ENCODE measurements around the gene KRT33B. TPM values are rescaled to one million over a fixed set of nuclear protein-coding genes. Genes with fewer than 3 reads are reported as not detected.

KRT33B gene
- total and polyA plus RNA-seq, 7 experiments from 2014 or later, result not detected

DNA sequence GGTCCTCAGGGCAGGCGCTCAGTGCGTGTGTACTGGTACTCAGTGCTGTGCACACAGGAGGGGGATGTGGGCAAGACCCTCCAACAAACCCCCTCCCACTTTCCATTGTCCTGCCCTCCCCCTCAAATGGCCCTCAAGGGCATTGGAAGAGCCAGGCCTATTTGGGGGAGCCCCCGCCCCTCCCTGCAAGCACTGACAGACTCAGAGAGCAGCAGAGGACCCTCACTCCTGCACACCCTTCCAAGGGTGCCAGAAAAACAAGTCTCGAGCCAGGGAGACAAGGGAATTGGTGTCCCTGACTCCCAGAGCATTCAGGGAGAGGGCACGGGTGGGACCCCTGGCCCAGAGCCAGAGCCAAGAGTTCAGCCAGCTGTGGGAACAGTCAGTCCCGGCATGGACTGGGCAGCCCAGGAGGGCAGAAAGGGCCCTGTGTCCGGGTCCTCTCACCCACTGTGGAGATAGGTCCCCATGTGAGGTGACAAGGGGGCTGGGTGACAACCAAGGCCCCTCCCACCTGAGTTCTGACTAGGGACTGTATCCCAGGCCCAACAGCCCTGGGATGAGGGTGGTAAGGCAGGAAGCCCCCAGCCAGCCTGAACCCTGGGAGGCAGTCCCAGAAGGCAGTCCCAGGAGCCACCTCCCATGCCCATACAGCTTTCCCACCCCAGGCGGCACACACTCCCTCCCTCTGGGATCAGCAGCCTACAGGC, 42.0 kb downstream of the KRT33B start:
- Mint-ChIP-seq H3K4me3 (peak overlapping the region in 3 of 10 donors; percentile 29 to 62 (median 60)), H3K9me3 (no peaks in the 10 kb centered on the region), H3K36me3 (no peaks in the 10 kb centered on the region), H3K4me1 (peaks cover 11 to 54% (median 44%) of the 10 kb centered on the region in 7 donors), H3K27me3 (no peaks in the 10 kb centered on the region), H3K27ac (peak overlapping the region in 2 of 9 donors; percentile 63 to 91)
- ChIA-PET CTCF (no interaction called here), POLR2A (interaction anchor here (0.7 to 0.9 kb wide), 2 partner anchors 11 to 14 kb away, joined by 3 to 4 read pairs; no protein-coding TSS in a partner anchor)
- Histone ChIP-seq H3K4me1 (ENCODE audit: control insufficient read depth in 2 of 2, insufficient read depth in 2 of 2, low read length in 2 of 2) (peaks cover 27 to 38% of the 10 kb centered on the region in 2 donors), H3K27me3 (ENCODE audit: control insufficient read depth in 2 of 2, insufficient read depth in 2 of 2, low read length in 2 of 2) (no peaks in the 10 kb centered on the region), H3K4me3 (ENCODE audit: low read length) (no peak overlapping the region), H3K27ac (ENCODE audit: low read depth, low read length) (no peak overlapping the region), H3K9me3 (ENCODE audit: control insufficient read depth in 2 of 3, low read length in 3 of 3) (no peaks in the 10 kb centered on the region), H3K36me3 (ENCODE audit: control insufficient read depth in 2 of 3, insufficient read depth in 3 of 3, low read length in 3 of 3) (no peaks in the 10 kb centered on the region)
- intact Hi-C loops (cut with micrococcal nuclease), result no loop called here
- no peak for DNase-seq
- ATAC-seq, result no peak

DNA sequence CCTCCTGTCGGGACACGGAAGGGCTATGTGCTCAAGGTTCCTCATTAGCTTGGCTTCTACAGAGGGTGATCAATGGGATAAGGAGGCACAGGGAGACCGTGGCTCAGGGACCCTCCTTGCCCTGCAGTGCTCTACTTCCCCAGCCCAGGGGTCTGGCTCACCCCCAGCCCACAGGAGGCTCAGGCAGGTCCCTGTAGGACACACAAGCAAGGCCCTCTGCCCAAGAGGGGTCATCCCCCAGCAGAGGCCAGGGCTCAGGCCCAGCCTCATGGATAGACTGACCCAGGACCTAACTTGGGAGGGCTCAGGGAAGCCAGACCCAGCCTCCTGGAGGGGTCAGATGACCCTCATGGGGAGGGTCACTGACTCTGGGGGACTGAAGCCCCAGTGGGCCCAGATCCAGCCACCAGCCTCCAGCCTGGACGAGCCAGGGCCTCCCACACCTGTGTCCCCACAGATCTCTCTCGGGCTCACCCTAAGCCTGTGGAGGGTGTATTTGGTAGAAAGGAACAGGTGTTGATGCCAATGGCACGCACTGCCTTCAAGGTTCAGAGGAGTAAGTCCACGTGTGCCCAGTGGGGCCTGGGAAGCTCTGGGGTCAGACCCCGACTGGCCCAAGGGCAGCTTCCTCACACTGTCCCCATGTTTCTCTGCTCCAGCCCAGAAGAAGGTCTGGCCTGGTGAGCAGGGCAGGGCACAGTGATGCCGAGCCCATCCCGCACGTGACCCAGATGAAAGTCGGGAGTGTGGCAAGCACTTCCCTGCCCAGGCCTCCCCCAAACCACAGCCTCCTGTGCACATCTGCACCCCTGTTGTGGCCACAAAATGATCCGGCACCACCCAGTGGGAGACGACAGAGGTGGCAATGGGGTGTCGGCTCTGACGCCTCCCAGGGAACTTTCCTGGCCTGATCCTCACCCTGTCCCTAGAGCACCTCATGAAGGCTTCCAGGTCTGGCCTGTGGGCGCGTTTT, 43.2 kb downstream of the KRT33B start:
- Mint-ChIP-seq H3K4me1 (peaks cover 11 to 61% (median 53%) of the 10 kb centered on the region in 7 donors), H3K27me3 (no peaks in the 10 kb centered on the region), H3K9me3 (no peaks in the 10 kb centered on the region), H3K27ac (peak overlapping the region in 8 of 9 donors; percentile 18 to 91 (median 56)), H3K4me3 (peak overlapping the region in 6 of 10 donors; percentile 42 to 70 (median 56)), H3K36me3 (no peaks in the 10 kb centered on the region)
- ChIA-PET POLR2A (no interaction called here), CTCF (no interaction called here)
- ATAC-seq (peak; percentile 60), DNase-seq (peak in 2 of 9 donors; percentile 15 to 43)
- peaks cover 34 to 48% of the 10 kb centered on the region in 2 donors for H3K4me1 ChIP-seq (ENCODE audit: control insufficient read depth in 2 of 2, insufficient read depth in 2 of 2, low read length in 2 of 2)
- H3K27me3 ChIP-seq (ENCODE audit: control insufficient read depth in 2 of 2, insufficient read depth in 2 of 2, low read length in 2 of 2), result no peaks in the 10 kb centered on the region
- intact Hi-C loops (cut with micrococcal nuclease), result no loop called here
- H3K36me3 ChIP-seq (ENCODE audit: control insufficient read depth in 2 of 3, insufficient read depth in 3 of 3, low read length in 3 of 3), result no peaks in the 10 kb centered on the region
- no peaks in the 10 kb centered on the region for H3K9me3 ChIP-seq (ENCODE audit: control insufficient read depth in 2 of 3, low read length in 3 of 3)
- no peak overlapping the region for H3K4me3 ChIP-seq (ENCODE audit: low read length)
- H3K27ac ChIP-seq (ENCODE audit: low read depth, low read length), result no peak overlapping the region

DNA sequence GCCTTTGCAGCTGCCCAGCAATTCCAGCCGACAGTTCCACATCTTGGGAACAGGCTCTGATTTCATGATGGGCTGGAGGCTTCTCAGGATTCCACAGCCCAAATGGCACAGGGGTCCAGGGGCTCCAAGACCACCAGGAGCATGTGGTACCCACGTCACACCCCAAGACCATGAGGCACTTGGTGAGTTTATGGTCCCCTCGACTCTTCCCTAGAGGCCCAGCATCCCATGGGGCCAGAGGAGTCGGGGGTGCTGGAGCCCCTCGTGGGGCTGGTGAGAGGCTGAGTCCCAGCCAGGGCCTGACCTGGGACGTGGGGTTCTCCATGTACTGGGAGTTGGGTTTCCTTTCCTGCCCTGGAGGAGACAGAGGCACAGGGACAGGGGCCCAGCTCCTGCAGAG, 44.0 kb downstream of the KRT33B start:
- peaks cover 0 to 2% (median 0%) of the 10 kb centered on the region in 5 donors for H3K36me3 Mint-ChIP-seq
- DNase-seq, result no peak
- no peak overlapping the region for H3K4me3 Mint-ChIP-seq
- Histone ChIP-seq H3K4me1 (ENCODE audit: control insufficient read depth in 2 of 2, insufficient read depth in 2 of 2, low read length in 2 of 2) (peaks cover 34 to 48% of the 10 kb centered on the region in 2 donors), H3K36me3 (ENCODE audit: control insufficient read depth in 2 of 3, insufficient read depth in 3 of 3, low read length in 3 of 3) (no peaks in the 10 kb centered on the region), H3K4me3 (ENCODE audit: low read length) (no peak overlapping the region), H3K9me3 (ENCODE audit: control insufficient read depth in 2 of 3, low read length in 3 of 3) (no peaks in the 10 kb centered on the region), H3K27ac (ENCODE audit: low read depth, low read length) (no peak overlapping the region), H3K27me3 (ENCODE audit: control insufficient read depth in 2 of 2, insufficient read depth in 2 of 2, low read length in 2 of 2) (no peaks in the 10 kb centered on the region)
- H3K27ac Mint-ChIP-seq, result peak overlapping the region in 4 of 9 donors; percentile 17 to 65 (median 38)
- no peaks in the 10 kb centered on the region for H3K27me3 Mint-ChIP-seq
- ChIA-PET CTCF (no interaction called here), POLR2A (no interaction called here)
- no peak for ATAC-seq
- intact Hi-C loops (cut with micrococcal nuclease), result no loop called here
- H3K4me1 Mint-ChIP-seq, result peaks cover 11 to 70% (median 57%) of the 10 kb centered on the region in 7 donors
- H3K9me3 Mint-ChIP-seq, result peaks cover 0 to 3% (median 1%) of the 10 kb centered on the region in 11 donors

DNA sequence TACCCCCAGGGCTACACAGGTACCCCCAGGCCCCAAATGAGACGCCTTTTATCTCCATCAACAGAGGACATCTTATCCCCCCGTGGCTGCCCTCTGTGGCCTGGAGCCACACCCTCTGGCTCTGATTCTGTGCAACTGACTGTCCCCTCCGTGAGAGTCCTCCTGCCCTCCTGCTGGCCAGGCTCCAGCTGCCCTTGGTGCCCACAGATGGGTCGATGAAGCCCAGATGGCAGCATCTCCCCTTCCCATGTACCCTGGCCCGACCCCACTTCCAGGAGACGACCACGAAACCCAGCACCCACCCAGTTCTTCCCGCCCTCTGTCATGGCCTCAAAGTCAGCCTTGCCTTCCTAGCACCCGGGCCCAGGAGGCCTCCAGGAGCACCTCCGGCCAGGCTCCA, 44.5 kb downstream of the KRT33B start:
- ATAC-seq (no peak), DNase-seq (no peak)
- H3K27ac Mint-ChIP-seq, result peak overlapping the region in 2 of 9 donors; percentile 64 to 70
- Histone ChIP-seq H3K9me3 (ENCODE audit: control insufficient read depth in 2 of 3, low read length in 3 of 3) (no peaks in the 10 kb centered on the region), H3K27ac (ENCODE audit: low read depth, low read length) (no peak overlapping the region), H3K36me3 (ENCODE audit: control insufficient read depth in 2 of 3, insufficient read depth in 3 of 3, low read length in 3 of 3) (no peaks in the 10 kb centered on the region), H3K4me1 (ENCODE audit: control insufficient read depth in 2 of 2, insufficient read depth in 2 of 2, low read length in 2 of 2) (peaks cover 34 to 48% of the 10 kb centered on the region in 2 donors), H3K27me3 (ENCODE audit: control insufficient read depth in 2 of 2, insufficient read depth in 2 of 2, low read length in 2 of 2) (no peaks in the 10 kb centered on the region), H3K4me3 (ENCODE audit: low read length) (no peak overlapping the region)
- CTCF ChIA-PET, result no interaction called here
- POLR2A ChIA-PET, result no interaction called here
- peaks cover 0 to 7% (median 4%) of the 10 kb centered on the region in 11 donors for H3K9me3 Mint-ChIP-seq
- peaks cover 11 to 72% (median 57%) of the 10 kb centered on the region in 7 donors for H3K4me1 Mint-ChIP-seq
- H3K4me3 Mint-ChIP-seq, result peak overlapping the region in 1 of 10 donors; percentile 18
- H3K36me3 Mint-ChIP-seq, result peaks cover 0 to 4% (median 0%) of the 10 kb centered on the region in 5 donors
- intact Hi-C loops (cut with micrococcal nuclease), result no loop called here
- H3K27me3 Mint-ChIP-seq, result no peaks in the 10 kb centered on the region

DNA sequence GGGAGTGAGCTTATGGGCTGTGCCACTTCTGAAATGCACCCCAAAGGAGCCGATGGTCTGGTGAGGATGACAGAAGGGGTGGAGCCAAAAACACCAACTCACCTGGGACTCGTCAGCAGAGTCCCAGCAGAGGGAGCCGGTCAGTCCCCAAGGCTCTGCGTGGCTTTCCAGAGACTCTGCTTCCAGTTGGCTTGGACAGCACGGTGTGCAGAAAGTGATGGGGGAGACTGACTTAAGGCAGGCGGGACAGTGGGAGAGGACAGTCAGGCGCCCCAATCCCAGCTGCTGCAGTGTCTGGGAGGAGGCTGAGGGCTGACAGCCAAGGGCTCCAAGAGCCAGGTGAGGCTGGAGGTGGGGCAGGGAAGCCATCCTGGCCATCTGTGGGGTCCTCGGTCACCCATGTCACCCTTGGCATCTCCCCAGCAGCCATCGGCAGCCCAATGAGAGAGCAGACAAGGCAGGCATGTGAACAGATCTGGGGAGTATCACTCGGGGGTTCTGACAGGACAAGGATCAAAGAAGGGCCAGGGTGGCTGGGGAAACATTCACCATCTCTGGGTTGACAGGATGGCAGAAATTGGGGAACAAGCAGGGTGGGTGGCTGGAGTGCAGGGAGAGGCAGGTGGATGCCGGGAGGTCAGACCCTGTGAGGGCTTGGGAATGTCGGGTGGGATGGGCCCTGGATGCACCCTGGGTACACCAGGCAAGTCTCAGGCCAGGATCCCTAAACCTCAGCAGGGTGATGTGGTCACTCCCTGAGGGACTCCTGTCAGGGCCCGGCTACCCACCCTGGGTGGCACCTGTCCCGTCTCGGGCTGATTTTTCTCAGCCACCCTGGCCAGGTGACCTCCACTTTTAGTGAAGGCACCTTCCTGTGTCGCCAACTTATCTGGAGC, 45.2 kb downstream of the KRT33B start:
- H3K27me3 ChIP-seq (ENCODE audit: control insufficient read depth in 2 of 2, insufficient read depth in 2 of 2, low read length in 2 of 2), result no peaks in the 10 kb centered on the region
- no peaks in the 10 kb centered on the region for H3K36me3 ChIP-seq (ENCODE audit: control insufficient read depth in 2 of 3, insufficient read depth in 3 of 3, low read length in 3 of 3)
- ChIA-PET CTCF (interaction anchor here (0.7 to 2.5 kb wide), 3 partner anchors 17 to 324 kb away, joined by 4 to 13 read pairs (median 13); no protein-coding TSS in a partner anchor), POLR2A (interaction anchor here (5.0 kb wide), 1 partner anchor 16 kb away, joined by 36 read pairs; the partner anchor contains the start of gene KRTAP16-1)
- peak overlapping the region in 7 of 9 donors; percentile 10 to 87 (median 53) for H3K27ac Mint-ChIP-seq
- ATAC-seq (peak; percentile 24), DNase-seq (no peak)
- H3K27me3 Mint-ChIP-seq, result no peaks in the 10 kb centered on the region
- peaks cover 0 to 4% (median 2%) of the 10 kb centered on the region in 5 donors for H3K36me3 Mint-ChIP-seq
- H3K4me1 ChIP-seq (ENCODE audit: control insufficient read depth in 2 of 2, insufficient read depth in 2 of 2, low read length in 2 of 2), result peaks cover 34 to 48% of the 10 kb centered on the region in 2 donors
- no peaks in the 10 kb centered on the region for H3K9me3 ChIP-seq (ENCODE audit: control insufficient read depth in 2 of 3, low read length in 3 of 3)
- H3K4me1 Mint-ChIP-seq, result peaks cover 11 to 68% (median 57%) of the 10 kb centered on the region in 7 donors
- peaks cover 0 to 14% (median 7%) of the 10 kb centered on the region in 11 donors for H3K9me3 Mint-ChIP-seq
- no peak overlapping the region for H3K27ac ChIP-seq (ENCODE audit: low read depth, low read length)
- H3K4me3 Mint-ChIP-seq, result peak overlapping the region in 1 of 10 donors; percentile 18
- H3K4me3 ChIP-seq (ENCODE audit: low read length), result no peak overlapping the region
- intact Hi-C loops (cut with micrococcal nuclease), result loop anchor here in 1 of 2 donors (5.0 kb wide), 2 partner anchors 112 to 168 kb away; no protein-coding TSS in a partner anchor

Data from naive thymus-derived CD4-positive, alpha-beta T cell (primary cell).